ENCODE measurements around the gene PLS3. TPM values are rescaled to one million over a fixed set of nuclear protein-coding genes. Genes with fewer than 3 reads are reported as not detected.

The PLS3 gene
- total and polyA plus RNA-seq, 2 of the 13 experiments (the other 11 are each of a cell fraction or from before 2014, with no cell fraction given), result 55.7 to 99.9 TPM

GRCh38 chrX:115560978-115561604, at the start of gene PLS3 (continued):
- TF ChIP-seq SAP130 (CRISPR knock-in tag; IDR thresholded peaks at IDR 0.05; ENCODE audit: low read depth) (peak; percentile 34; the same call in 1 of the 2 replicates), CENPBD1 (CRISPR knock-in tag; IDR thresholded peaks at IDR 0.05; ENCODE audit: borderline replicate concordance, low read depth) (no peak)

GRCh38 chrX:115518113-115518512, 42.9 kb upstream of the PLS3 start:
- no TSS peak for BruUV-seq (replicated peaks)
- H3K27me3 ChIP-seq (ENCODE audit: control insufficient read depth in 1 of 2, insufficient read depth in 2 of 2, low read length in 2 of 2), result no peaks in the 10 kb centered on the region
- H3K27ac ChIP-seq (ENCODE audit: extremely low read length, insufficient read depth, low read length), result no peak overlapping the region
- ATAC-seq (no peak), FAIRE-seq (no peak), DNase-seq (ENCODE audit: low spot score) (no peak)
- H3K36me3 ChIP-seq (replicated peaks in 1 of 2; ENCODE audit: control insufficient read depth in 1 of 2, insufficient read depth in 2 of 2, low read length in 2 of 2), result no peaks in the 10 kb centered on the region
- H2AFZ ChIP-seq (ENCODE audit: low read length), result no peak overlapping the region
- H3K4me1 ChIP-seq (ENCODE audit: insufficient read depth, low read length), result no peaks in the 10 kb centered on the region
- H3K4me2 ChIP-seq (ENCODE audit: low read depth, low read length), result no peak overlapping the region
- H3K4me3 ChIP-seq (replicated peaks in 1 of 3; ENCODE audit: insufficient read depth in 1 of 3, low read depth in 2 of 3, low read length in 3 of 3), result no peak overlapping the region
- in situ Hi-C loops (cut with HindIII; ENCODE audit: extremely low pct_ligation_motif_present, low pct_unique_long_range_greater_than_20kb), result no loop called here
- no peaks in the 10 kb centered on the region for H4K20me1 ChIP-seq (ENCODE audit: insufficient read depth, low read length)
- H3K79me2 ChIP-seq (ENCODE audit: insufficient read depth, low read length), result no peaks in the 10 kb centered on the region
- WGBS (ENCODE audit: low lambda C conversion rate), result 45% methylated on average over 2 of the region's 2 CpGs
- ChIA-PET POLR2A (no interaction called here), CTCF (ENCODE audit: low intra/inter-chr PET ratio, low total read pairs) (no interaction called here)
- intact Hi-C loops (cut with micrococcal nuclease; ENCODE audit: unreplicated experiment), result no loop called here
- no peak overlapping the region for H3K9ac ChIP-seq (ENCODE audit: insufficient read depth, low read depth, low read length)
- no peaks in the 10 kb centered on the region for H3K9me3 ChIP-seq (ENCODE audit: low read length)
- no peak for TF ChIP-seq MAZ (IDR thresholded peaks at IDR 0.05; ENCODE audit: borderline replicate concordance, low read depth, low read length)
- no peak for TF ChIP-seq MAZ (CRISPR knock-in tag; IDR thresholded peaks at IDR 0.05; ENCODE audit: low read depth)
- peak in 1 of 2 experiments; percentile 54; a peak in 2 of 4 replicates for TF ChIP-seq MAFK (conservative IDR thresholded peaks at IDR 0.05 in 1 of 2, IDR thresholded peaks at IDR 0.05 in 1 of 2; ENCODE audit: low read length in 2 of 2)
- 0 out of 2 replicates have a peak, but pooled peaks have one; percentile 9 for TF ChIP-seq MAFF (IDR thresholded peaks at IDR 0.05; ENCODE audit: low read depth, low read length)
- no peak for TF ChIP-seq IKZF5 (CRISPR knock-in tag; IDR thresholded peaks at IDR 0.05)
